ENCODE measurements around the gene CIAO3.

Gene CIAO3

DNA sequence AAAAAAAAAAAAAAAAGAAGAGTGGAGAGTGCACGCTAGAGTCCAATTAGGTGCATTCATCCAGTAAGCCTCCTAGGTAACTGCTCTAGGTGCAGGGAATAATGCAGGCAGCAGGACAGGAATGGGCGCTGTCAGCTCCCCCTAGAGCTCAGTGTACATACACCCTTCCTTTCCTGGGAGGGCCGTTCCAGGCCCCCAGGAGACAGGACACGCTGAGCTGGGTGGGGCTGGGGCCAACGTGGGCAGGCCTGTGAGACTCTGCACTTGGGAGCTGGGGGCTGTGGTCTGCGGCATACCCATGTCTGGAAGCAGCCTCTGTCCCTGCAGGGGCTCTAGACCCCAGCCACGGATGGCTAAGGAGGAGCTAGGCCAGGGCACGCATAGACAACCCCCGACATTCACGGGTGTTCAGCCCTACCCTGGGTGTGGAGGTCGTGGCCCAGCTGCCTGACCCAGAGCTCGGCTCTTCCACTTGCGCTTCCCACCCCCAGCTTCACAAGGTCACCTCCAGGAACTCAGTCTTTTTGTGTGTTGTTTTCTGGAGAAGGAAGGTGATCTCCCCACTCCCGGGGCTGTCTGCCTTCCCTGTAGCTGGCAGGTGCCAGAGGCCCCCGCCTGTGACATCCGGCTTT lies 20.9 kb downstream of the CIAO3 start:
- peak; percentile 11 for ATAC-seq
- no peak for TF ChIP-seq ZFP3 (CRISPR knock-in tag; IDR thresholded peaks at IDR 0.05)
- peak; percentile 55; the same call in 1 of the 2 replicates for TF ChIP-seq GLIS3 (CRISPR knock-in tag; IDR thresholded peaks at IDR 0.05)

DNA sequence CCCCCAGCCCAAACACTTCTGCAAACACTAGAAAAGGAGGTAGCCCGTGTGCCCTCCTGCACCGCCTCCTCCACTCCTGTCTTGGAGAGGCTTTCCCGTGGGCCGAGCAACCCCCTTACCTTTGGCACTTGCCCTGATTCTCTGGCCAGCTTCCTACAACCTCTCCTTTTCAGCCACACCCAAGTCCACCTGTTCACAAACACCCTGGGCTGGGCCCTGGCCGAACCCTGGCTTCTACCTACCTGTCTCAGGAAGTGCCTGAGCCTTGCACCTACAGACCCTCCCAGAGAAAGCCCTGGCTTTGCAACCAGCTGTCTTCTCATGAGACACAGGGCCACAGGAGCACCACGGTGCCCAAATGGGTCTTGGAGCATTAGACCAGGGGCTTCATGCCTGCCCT lies 21.9 kb downstream of the CIAO3 start:
- ATAC-seq: no peak
- TF ChIP-seq ARNTL (CRISPR knock-in tag; IDR thresholded peaks at IDR 0.05; ENCODE audit: borderline replicate concordance, low read depth): no peak
- no peak for TF ChIP-seq ZC3H10 (CRISPR knock-in tag; IDR thresholded peaks at IDR 0.05)
- no peak for TF ChIP-seq ZNF70 (CRISPR knock-in tag; IDR thresholded peaks at IDR 0.05)
- no peak for TF ChIP-seq ZNF8 (CRISPR knock-in tag; IDR thresholded peaks at IDR 0.05)
- TF ChIP-seq TOX (CRISPR knock-in tag; IDR thresholded peaks at IDR 0.05; ENCODE audit: borderline replicate concordance): no peak
- no peak for TF ChIP-seq PPARA (CRISPR knock-in tag; IDR thresholded peaks at IDR 0.05; ENCODE audit: borderline replicate concordance)
- TF ChIP-seq, protein P1, sequence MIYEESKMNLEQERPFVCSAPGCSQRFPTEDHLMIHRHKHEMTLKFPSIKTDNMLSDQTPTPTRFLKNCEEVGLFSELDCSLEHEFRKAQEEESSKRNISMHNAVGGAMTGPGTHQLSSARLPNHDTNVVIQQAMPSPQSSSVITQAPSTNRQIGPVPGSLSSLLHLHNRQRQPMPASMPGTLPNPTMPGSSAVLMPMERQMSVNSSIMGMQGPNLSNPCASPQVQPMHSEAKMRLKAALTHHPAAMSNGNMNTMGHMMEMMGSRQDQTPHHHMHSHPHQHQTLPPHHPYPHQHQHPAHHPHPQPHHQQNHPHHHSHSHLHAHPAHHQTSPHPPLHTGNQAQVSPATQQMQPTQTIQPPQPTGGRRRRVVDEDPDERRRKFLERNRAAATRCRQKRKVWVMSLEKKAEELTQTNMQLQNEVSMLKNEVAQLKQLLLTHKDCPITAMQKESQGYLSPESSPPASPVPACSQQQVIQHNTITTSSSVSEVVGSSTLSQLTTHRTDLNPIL (CRISPR knock-in tag; IDR thresholded peaks at IDR 0.05; ENCODE audit: low read depth): no peak
- no peak for TF ChIP-seq ZNF565 (CRISPR knock-in tag; conservative IDR thresholded peaks at IDR 0.05; ENCODE audit: low read depth)
- TF ChIP-seq OSR1 (CRISPR knock-in tag; IDR thresholded peaks at IDR 0.05): no peak
- no peak for TF ChIP-seq BACH2 (CRISPR knock-in tag; IDR thresholded peaks at IDR 0.05; ENCODE audit: borderline replicate concordance)
- no peak for TF ChIP-seq ISL1 (CRISPR knock-in tag; IDR thresholded peaks at IDR 0.05)
- no peak for TF ChIP-seq SNAI2 (CRISPR knock-in tag; IDR thresholded peaks at IDR 0.05)
- no peak for TF ChIP-seq RARB (CRISPR knock-in tag; IDR thresholded peaks at IDR 0.05)
- TF ChIP-seq, protein P2, sequence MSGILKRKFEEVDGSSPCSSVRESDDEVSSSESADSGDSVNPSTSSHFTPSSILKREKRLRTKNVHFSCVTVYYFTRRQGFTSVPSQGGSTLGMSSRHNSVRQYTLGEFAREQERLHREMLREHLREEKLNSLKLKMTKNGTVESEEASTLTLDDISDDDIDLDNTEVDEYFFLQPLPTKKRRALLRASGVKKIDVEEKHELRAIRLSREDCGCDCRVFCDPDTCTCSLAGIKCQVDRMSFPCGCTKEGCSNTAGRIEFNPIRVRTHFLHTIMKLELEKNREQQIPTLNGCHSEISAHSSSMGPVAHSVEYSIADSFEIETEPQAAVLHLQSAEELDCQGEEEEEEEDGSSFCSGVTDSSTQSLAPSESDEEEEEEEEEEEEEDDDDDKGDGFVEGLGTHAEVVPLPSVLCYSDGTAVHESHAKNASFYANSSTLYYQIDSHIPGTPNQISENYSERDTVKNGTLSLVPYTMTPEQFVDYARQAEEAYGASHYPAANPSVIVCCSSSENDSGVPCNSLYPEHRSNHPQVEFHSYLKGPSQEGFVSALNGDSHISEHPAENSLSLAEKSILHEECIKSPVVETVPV (CRISPR knock-in tag; IDR thresholded peaks at IDR 0.05): no peak
- TF ChIP-seq, protein P3, sequence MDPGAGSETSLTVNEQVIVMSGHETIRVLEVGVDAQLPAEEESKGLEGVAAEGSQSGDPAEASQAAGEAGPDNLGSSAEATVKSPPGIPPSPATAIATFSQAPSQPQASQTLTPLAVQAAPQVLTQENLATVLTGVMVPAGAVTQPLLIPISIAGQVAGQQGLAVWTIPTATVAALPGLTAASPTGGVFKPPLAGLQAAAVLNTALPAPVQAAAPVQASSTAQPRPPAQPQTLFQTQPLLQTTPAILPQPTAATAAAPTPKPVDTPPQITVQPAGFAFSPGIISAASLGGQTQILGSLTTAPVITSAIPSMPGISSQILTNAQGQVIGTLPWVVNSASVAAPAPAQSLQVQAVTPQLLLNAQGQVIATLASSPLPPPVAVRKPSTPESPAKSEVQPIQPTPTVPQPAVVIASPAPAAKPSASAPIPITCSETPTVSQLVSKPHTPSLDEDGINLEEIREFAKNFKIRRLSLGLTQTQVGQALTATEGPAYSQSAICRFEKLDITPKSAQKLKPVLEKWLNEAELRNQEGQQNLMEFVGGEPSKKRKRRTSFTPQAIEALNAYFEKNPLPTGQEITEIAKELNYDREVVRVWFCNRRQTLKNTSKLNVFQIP (CRISPR knock-in tag; IDR thresholded peaks at IDR 0.05; ENCODE audit: borderline replicate concordance, low read depth): no peak
- TF ChIP-seq, protein P4, sequence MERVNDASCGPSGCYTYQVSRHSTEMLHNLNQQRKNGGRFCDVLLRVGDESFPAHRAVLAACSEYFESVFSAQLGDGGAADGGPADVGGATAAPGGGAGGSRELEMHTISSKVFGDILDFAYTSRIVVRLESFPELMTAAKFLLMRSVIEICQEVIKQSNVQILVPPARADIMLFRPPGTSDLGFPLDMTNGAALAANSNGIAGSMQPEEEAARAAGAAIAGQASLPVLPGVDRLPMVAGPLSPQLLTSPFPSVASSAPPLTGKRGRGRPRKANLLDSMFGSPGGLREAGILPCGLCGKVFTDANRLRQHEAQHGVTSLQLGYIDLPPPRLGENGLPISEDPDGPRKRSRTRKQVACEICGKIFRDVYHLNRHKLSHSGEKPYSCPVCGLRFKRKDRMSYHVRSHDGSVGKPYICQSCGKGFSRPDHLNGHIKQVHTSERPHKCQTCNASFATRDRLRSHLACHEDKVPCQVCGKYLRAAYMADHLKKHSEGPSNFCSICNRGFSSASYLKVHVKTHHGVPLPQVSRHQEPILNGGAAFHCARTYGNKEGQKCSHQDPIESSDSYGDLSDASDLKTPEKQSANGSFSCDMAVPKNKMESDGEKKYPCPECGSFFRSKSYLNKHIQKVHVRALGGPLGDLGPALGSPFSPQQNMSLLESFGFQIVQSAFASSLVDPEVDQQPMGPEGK (CRISPR knock-in tag; IDR thresholded peaks at IDR 0.05; ENCODE audit: borderline replicate concordance): no peak
- TF ChIP-seq ZFP3 (CRISPR knock-in tag; IDR thresholded peaks at IDR 0.05): no peak

DNA sequence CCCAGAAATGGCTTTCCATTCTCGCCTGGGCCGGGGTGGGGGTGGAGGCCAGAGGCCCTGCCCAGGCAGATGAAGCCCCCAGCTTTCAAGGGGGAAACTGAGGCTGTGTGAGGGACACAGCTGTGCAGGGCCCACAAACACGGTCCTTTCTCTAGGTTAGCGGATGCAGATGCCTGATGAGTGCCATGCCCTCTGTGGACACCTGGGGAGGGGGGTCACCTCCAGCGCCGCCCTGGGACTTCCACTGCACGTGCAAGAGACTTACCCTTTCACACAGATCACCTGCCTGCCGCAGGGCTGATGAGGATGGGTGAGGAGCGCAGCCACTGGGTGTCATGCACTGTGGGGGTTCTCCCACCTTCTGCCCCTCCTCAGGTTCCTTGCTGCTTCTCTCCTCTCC lies 22.4 kb downstream of the CIAO3 start:
- TF ChIP-seq ARNTL (CRISPR knock-in tag; IDR thresholded peaks at IDR 0.05; ENCODE audit: borderline replicate concordance, low read depth) (no peak), CSDC2 (CRISPR knock-in tag; IDR thresholded peaks at IDR 0.05) (no peak), ISL1 (CRISPR knock-in tag; IDR thresholded peaks at IDR 0.05) (no peak), GLIS3 (CRISPR knock-in tag; IDR thresholded peaks at IDR 0.05) (no peak)
- ATAC-seq: no peak

DNA sequence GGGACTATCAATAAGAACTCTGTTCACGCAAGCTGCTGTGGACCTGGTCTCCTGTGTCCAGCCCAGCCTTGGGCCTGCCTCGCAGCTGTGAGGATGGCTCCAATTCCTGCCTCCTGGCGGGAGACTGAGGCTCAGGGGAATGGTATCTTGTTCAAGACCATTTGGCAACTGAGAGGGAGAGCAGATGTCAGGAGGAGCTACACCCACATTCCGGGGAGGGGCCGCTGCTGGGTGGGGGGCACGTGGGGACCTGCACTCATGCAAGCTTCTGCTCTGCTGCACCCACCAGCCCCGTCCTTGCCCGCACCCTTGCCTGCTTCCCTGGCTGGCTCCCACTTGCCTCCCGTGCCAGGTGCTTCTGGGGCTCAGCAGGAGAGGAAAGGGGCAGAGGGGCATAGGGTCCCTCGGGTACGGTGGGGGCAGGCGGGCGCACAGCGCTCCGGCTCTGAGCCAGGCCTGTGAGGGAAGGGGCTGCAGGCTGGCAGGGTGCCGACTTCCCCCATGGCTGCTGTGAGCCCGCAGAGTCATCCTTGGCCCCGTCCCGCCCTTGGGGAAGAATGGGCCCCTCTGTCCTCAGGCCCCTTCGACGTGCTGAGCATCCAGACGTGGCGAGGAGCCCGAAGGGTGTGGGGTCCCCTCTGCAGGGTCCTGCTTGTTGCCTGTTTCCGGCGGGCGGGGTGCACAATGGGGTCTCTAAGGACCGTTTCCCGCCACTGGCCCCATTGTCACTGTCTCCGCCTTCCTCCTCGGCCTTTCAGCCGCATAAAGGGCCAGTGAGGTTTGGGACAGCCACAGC lies 23.1 kb downstream of the CIAO3 start:
- no peak for ATAC-seq
- no peak for TF ChIP-seq PPARA (CRISPR knock-in tag; IDR thresholded peaks at IDR 0.05; ENCODE audit: borderline replicate concordance)
- TF ChIP-seq, protein P4 (CRISPR knock-in tag; IDR thresholded peaks at IDR 0.05; ENCODE audit: borderline replicate concordance): no peak
- no peak for TF ChIP-seq ZFP30 (CRISPR knock-in tag; IDR thresholded peaks at IDR 0.05)
- TF ChIP-seq TCF4 (CRISPR knock-in tag; IDR thresholded peaks at IDR 0.05; ENCODE audit: borderline replicate concordance): no peak
- TF ChIP-seq ARNTL (CRISPR knock-in tag; IDR thresholded peaks at IDR 0.05; ENCODE audit: borderline replicate concordance, low read depth): no peak
- no peak for TF ChIP-seq ESRRG (CRISPR knock-in tag; IDR thresholded peaks at IDR 0.05)
- TF ChIP-seq TOX (CRISPR knock-in tag; IDR thresholded peaks at IDR 0.05; ENCODE audit: borderline replicate concordance): no peak
- TF ChIP-seq CSDC2 (CRISPR knock-in tag; IDR thresholded peaks at IDR 0.05): no peak
- TF ChIP-seq ZNF565 (CRISPR knock-in tag; conservative IDR thresholded peaks at IDR 0.05; ENCODE audit: low read depth): no peak
- TF ChIP-seq, protein P3 (CRISPR knock-in tag; IDR thresholded peaks at IDR 0.05; ENCODE audit: borderline replicate concordance, low read depth): no peak
- TF ChIP-seq OSR1 (CRISPR knock-in tag; IDR thresholded peaks at IDR 0.05): no peak
